ENCODE measurements around the gene ZSCAN5A. TPM values are rescaled to one million over a fixed set of nuclear protein-coding genes. Genes with fewer than 3 reads are reported as not detected.
"Not testable (repeated sequence)": the region's sequence is repeated elsewhere in the genome, so short reads cannot be mapped to it uniquely, and the experiment has no call there.

The ZSCAN5A gene
- total and polyA plus RNA-seq, 5 donors from 2014 or later, result 3.5 to 7.9 (median 6.4) TPM

GRCh38 chr19:56193981-56194640 lies 120.5 kb downstream of the ZSCAN5A start:
- Histone ChIP-seq H3K4me3 (ENCODE audit: low read depth, low read length) (no peak overlapping the region), H3K27me3 (ENCODE audit: control insufficient read depth, insufficient read depth, low read length) (no peaks in the 10 kb centered on the region), H3K4me1 (ENCODE audit: control insufficient read depth, insufficient read depth, low read length, poor library complexity, severe bottlenecking) (no peaks in the 10 kb centered on the region), H3K36me3 (ENCODE audit: control insufficient read depth, insufficient read depth, low read length) (no peaks in the 10 kb centered on the region), H3K27ac (ENCODE audit: insufficient read depth, low read length, poor library complexity, severe bottlenecking) (no peak overlapping the region), H3K9me3 (ENCODE audit: control insufficient read depth in 2 of 2, low read length in 2 of 2) (no peaks in the 10 kb centered on the region)
- H3K27ac Mint-ChIP-seq, result no peak overlapping the region
- no peaks in the 10 kb centered on the region for H3K9me3 Mint-ChIP-seq
- H3K36me3 Mint-ChIP-seq, result no peaks in the 10 kb centered on the region
- no peak for DNase-seq
- no peak overlapping the region for H3K4me3 Mint-ChIP-seq
- H3K27me3 Mint-ChIP-seq, result peaks cover 4% of the 10 kb centered on the region
- no peaks in the 10 kb centered on the region for H3K4me1 Mint-ChIP-seq
- no peak for ATAC-seq (ENCODE audit: low read depth in 2 of 2)

GRCh38 chr19:56191711-56192110 lies 122.9 kb downstream of the ZSCAN5A start:
- no peaks in the 10 kb centered on the region for H3K4me1 ChIP-seq (ENCODE audit: control insufficient read depth, insufficient read depth, low read length, poor library complexity, severe bottlenecking)
- peaks cover 4% of the 10 kb centered on the region for H3K27me3 Mint-ChIP-seq
- DNase-seq, result no peak
- no peak for ATAC-seq (ENCODE audit: low read depth in 2 of 2)
- no peaks in the 10 kb centered on the region for H3K36me3 ChIP-seq (ENCODE audit: control insufficient read depth, insufficient read depth, low read length)
- no peaks in the 10 kb centered on the region for H3K36me3 Mint-ChIP-seq
- no peaks in the 10 kb centered on the region for H3K9me3 Mint-ChIP-seq
- no peaks in the 10 kb centered on the region for H3K27me3 ChIP-seq (ENCODE audit: control insufficient read depth, insufficient read depth, low read length)
- no peaks in the 10 kb centered on the region for H3K4me1 Mint-ChIP-seq
- H3K4me3 Mint-ChIP-seq, result no peak overlapping the region
- no peak overlapping the region for H3K27ac Mint-ChIP-seq
- H3K9me3 ChIP-seq (ENCODE audit: control insufficient read depth in 2 of 2, low read length in 2 of 2), result no peaks in the 10 kb centered on the region
- H3K27ac ChIP-seq (ENCODE audit: insufficient read depth, low read length, poor library complexity, severe bottlenecking), result no peak overlapping the region
- H3K4me3 ChIP-seq (ENCODE audit: low read depth, low read length), result no peak overlapping the region

GRCh38 chr19:56191115-56191514 lies 123.5 kb downstream of the ZSCAN5A start:
- Histone ChIP-seq H3K27me3 (ENCODE audit: control insufficient read depth, insufficient read depth, low read length) (no peaks in the 10 kb centered on the region), H3K36me3 (ENCODE audit: control insufficient read depth, insufficient read depth, low read length) (no peaks in the 10 kb centered on the region), H3K9me3 (ENCODE audit: control insufficient read depth in 2 of 2, low read length in 2 of 2) (no peaks in the 10 kb centered on the region), H3K4me3 (ENCODE audit: low read depth, low read length) (no peak overlapping the region), H3K4me1 (ENCODE audit: control insufficient read depth, insufficient read depth, low read length, poor library complexity, severe bottlenecking) (no peaks in the 10 kb centered on the region), H3K27ac (ENCODE audit: insufficient read depth, low read length, poor library complexity, severe bottlenecking) (no peak overlapping the region)
- Mint-ChIP-seq H3K4me3 (no peak overlapping the region), H3K27ac (no peak overlapping the region), H3K36me3 (no peaks in the 10 kb centered on the region), H3K27me3 (peaks cover 4% of the 10 kb centered on the region), H3K9me3 (no peaks in the 10 kb centered on the region), H3K4me1 (no peaks in the 10 kb centered on the region)
- ATAC-seq (ENCODE audit: low read depth in 2 of 2), result no peak
- DNase-seq, result no peak

GRCh38 chr19:56189785-56190184 lies 124.9 kb downstream of the ZSCAN5A start:
- H3K27ac ChIP-seq (ENCODE audit: insufficient read depth, low read length, poor library complexity, severe bottlenecking), result no peak overlapping the region
- ATAC-seq (ENCODE audit: low read depth in 2 of 2), result no peak
- H3K9me3 Mint-ChIP-seq, result no peaks in the 10 kb centered on the region

GRCh38 chr19:56177564-56178243 lies 136.9 kb downstream of the ZSCAN5A start:
- ATAC-seq (ENCODE audit: low read depth in 2 of 2) (no peak), DNase-seq (no peak)
- no peak overlapping the region for H3K4me3 Mint-ChIP-seq
- H3K4me1 Mint-ChIP-seq, result no peaks in the 10 kb centered on the region
- Histone ChIP-seq H3K9me3 (ENCODE audit: control insufficient read depth in 2 of 2, low read length in 2 of 2) (no peaks in the 10 kb centered on the region), H3K27me3 (ENCODE audit: control insufficient read depth, insufficient read depth, low read length) (no peaks in the 10 kb centered on the region), H3K4me3 (ENCODE audit: low read depth, low read length) (no peak overlapping the region), H3K4me1 (ENCODE audit: control insufficient read depth, insufficient read depth, low read length, poor library complexity, severe bottlenecking) (no peaks in the 10 kb centered on the region), H3K36me3 (ENCODE audit: control insufficient read depth, insufficient read depth, low read length) (no peaks in the 10 kb centered on the region), H3K27ac (ENCODE audit: insufficient read depth, low read length, poor library complexity, severe bottlenecking) (no peak overlapping the region)
- no peaks in the 10 kb centered on the region for H3K27me3 Mint-ChIP-seq
- H3K27ac Mint-ChIP-seq, result no peak overlapping the region
- H3K36me3 Mint-ChIP-seq, result no peaks in the 10 kb centered on the region
- H3K9me3 Mint-ChIP-seq, result peaks cover 0 to 2% (median 0%) of the 10 kb centered on the region in 7 donors

More at GRCh38 chr19:56189785-56190184, 124.9 kb downstream of the ZSCAN5A start:
- H3K4me3 Mint-ChIP-seq, result no peak overlapping the region
- H3K27me3 Mint-ChIP-seq, result peaks cover 11% of the 10 kb centered on the region
- no peaks in the 10 kb centered on the region for H3K4me1 Mint-ChIP-seq
- H3K27ac Mint-ChIP-seq, result no peak overlapping the region
- no peaks in the 10 kb centered on the region for H3K4me1 ChIP-seq (ENCODE audit: control insufficient read depth, insufficient read depth, low read length, poor library complexity, severe bottlenecking)
- no peak overlapping the region for H3K4me3 ChIP-seq (ENCODE audit: low read depth, low read length)
- no peaks in the 10 kb centered on the region for H3K27me3 ChIP-seq (ENCODE audit: control insufficient read depth, insufficient read depth, low read length)
- no peaks in the 10 kb centered on the region for H3K36me3 ChIP-seq (ENCODE audit: control insufficient read depth, insufficient read depth, low read length)
- H3K36me3 Mint-ChIP-seq, result no peaks in the 10 kb centered on the region
- DNase-seq, result no peak
- H3K9me3 ChIP-seq (ENCODE audit: control insufficient read depth in 2 of 2, low read length in 2 of 2), result no peaks in the 10 kb centered on the region

- DNase-seq, result no peak
- Mint-ChIP-seq H3K9me3 (peaks cover 0 to 2% (median 0%) of the 10 kb centered on the region in 7 donors), H3K4me1 (no peaks in the 10 kb centered on the region), H3K4me3 (no peak overlapping the region), H3K36me3 (no peaks in the 10 kb centered on the region), H3K27ac (no peak overlapping the region), H3K27me3 (no peaks in the 10 kb centered on the region)
- Histone ChIP-seq H3K4me1 (ENCODE audit: control insufficient read depth, insufficient read depth, low read length, poor library complexity, severe bottlenecking) (no peaks in the 10 kb centered on the region), H3K36me3 (ENCODE audit: control insufficient read depth, insufficient read depth, low read length) (no peaks in the 10 kb centered on the region), H3K9me3 (ENCODE audit: control insufficient read depth in 2 of 2, low read length in 2 of 2) (no peaks in the 10 kb centered on the region), H3K27ac (ENCODE audit: insufficient read depth, low read length, poor library complexity, severe bottlenecking) (no peak overlapping the region), H3K27me3 (ENCODE audit: control insufficient read depth, insufficient read depth, low read length) (no peaks in the 10 kb centered on the region), H3K4me3 (ENCODE audit: low read depth, low read length) (no peak overlapping the region)
- ATAC-seq (ENCODE audit: low read depth in 2 of 2), result no peak
Measured at GRCh38 chr19:56176881-56177280, 137.8 kb downstream of the ZSCAN5A start.

- not testable (repeated sequence) for H3K27me3 Mint-ChIP-seq; H3K36me3 Mint-ChIP-seq; H3K27ac Mint-ChIP-seq; H3K36me3 ChIP-seq (ENCODE audit: control insufficient read depth, insufficient read depth, low read length); H3K9me3 Mint-ChIP-seq; DNase-seq; H3K4me1 Mint-ChIP-seq; H3K4me3 Mint-ChIP-seq; H3K27me3 ChIP-seq (ENCODE audit: control insufficient read depth, insufficient read depth, low read length); H3K4me1 ChIP-seq (ENCODE audit: control insufficient read depth, insufficient read depth, low read length, poor library complexity, severe bottlenecking); H3K4me3 ChIP-seq (ENCODE audit: low read depth, low read length); ATAC-seq (ENCODE audit: low read depth in 2 of 2); H3K9me3 ChIP-seq (ENCODE audit: control insufficient read depth in 2 of 2, low read length in 2 of 2); H3K27ac ChIP-seq (ENCODE audit: insufficient read depth, low read length, poor library complexity, severe bottlenecking)
Measured at GRCh38 chr19:56176310-56176709, 138.3 kb downstream of the ZSCAN5A start.

- H3K27me3 Mint-ChIP-seq; H3K27me3 ChIP-seq (ENCODE audit: control insufficient read depth, insufficient read depth, low read length); H3K4me1 ChIP-seq (ENCODE audit: control insufficient read depth, insufficient read depth, low read length, poor library complexity, severe bottlenecking); H3K36me3 Mint-ChIP-seq; DNase-seq; H3K9me3 Mint-ChIP-seq; H3K36me3 ChIP-seq (ENCODE audit: control insufficient read depth, insufficient read depth, low read length); ATAC-seq (ENCODE audit: low read depth in 2 of 2); H3K27ac ChIP-seq (ENCODE audit: insufficient read depth, low read length, poor library complexity, severe bottlenecking); H3K4me1 Mint-ChIP-seq; H3K4me3 ChIP-seq (ENCODE audit: low read depth, low read length); H3K9me3 ChIP-seq (ENCODE audit: control insufficient read depth in 2 of 2, low read length in 2 of 2); H3K27ac Mint-ChIP-seq; H3K4me3 Mint-ChIP-seq: not testable (repeated sequence)
Measured at GRCh38 chr19:56175861-56176307, 138.8 kb downstream of the ZSCAN5A start, which contains the start of gene GALP. Gene GALP (plus strand): TSS chr19:56176008. CDS start chr19:56177109, 1,101 bp downstream.
